H1 (cell line): ENCODE data around the gene FANCE. TPM values are rescaled to one million over a fixed set of nuclear protein-coding genes. Genes with fewer than 3 reads are reported as not detected.

ENCODE experiments used
- CHD2 ChIP-seq: IDR thresholded peaks from 2 replicates; pipeline ENCODE4 v1.6.1; 2012; ENCODE audit warnings: low read length, improper control_type of control experiment
- CHD7 ChIP-seq: fragments of 300-600 bp; sonication (generic); IDR thresholded peaks from 2 replicates; pipeline ENCODE4 v1.7.1; 2012; ENCODE audit warnings: low read length, moderate library complexity, mild to moderate bottlenecking, inconsistent platforms; ENCODE audit not compliant: insufficient replicate concordance
- EP300 ChIP-seq, 2 experiments: IDR thresholded peaks; 1 replicate in 1 of 2; 2 replicates in 1 of 2; pipeline ENCODE4 v1.6.1; 2011 to 2012; ENCODE audit warnings: low read depth in 2 of 2, low read length in 2 of 2, mild to moderate bottlenecking in 2 of 2, borderline replicate concordance in 1 of 2, inconsistent platforms in 1 of 2, moderate library complexity in 1 of 2
- FOSL1 ChIP-seq: IDR thresholded peaks from 2 replicates; pipeline ENCODE4 v1.6.1; 2011; ENCODE audit warnings: mild to moderate bottlenecking, low read depth, low read length, moderate library complexity; ENCODE audit not compliant: insufficient read depth
- HDAC2 ChIP-seq, 2 experiments: fragments of 300-600 bp in 1 of 2; sonication (generic) in 1 of 2; IDR thresholded peaks; 2 replicates each; pipeline ENCODE4 v1.6.1; 2011 to 2012; ENCODE audit warnings: low read depth in 2 of 2, low read length in 2 of 2, mild to moderate bottlenecking in 2 of 2, moderate library complexity in 2 of 2, borderline replicate concordance in 1 of 2, inconsistent platforms in 1 of 2
- POLR2A ChIP-seq, 2 experiments: IDR thresholded peaks; 1 replicate in 1 of 2; 2 replicates in 1 of 2; pipeline ENCODE4 v1.6.1; 2011; ENCODE audit warnings: low read depth in 2 of 2, low read length in 2 of 2, mild to moderate bottlenecking in 2 of 2; ENCODE audit errors: control extremely low read depth in 1 of 2
- SP1 ChIP-seq: IDR thresholded peaks from 2 replicates; pipeline ENCODE4 v1.6.1; 2011; ENCODE audit warnings: low read depth, low read length
- polyA plus RNA-seq, 7 experiments: library from polyadenylated mRNA; depleted of rRNA in 3 of 7; stranded (reverse) in 5 of 7; unstranded in 2 of 7; fragments of >200 nt in 5 of 7; fragments of 200-250 nt in 2 of 7; gene quantifications; 1 replicate in 5 of 7; 2 replicates in 1 of 7; 4 replicates in 1 of 7; pipeline versions ENCODE4 v1.2.1 to v1.2.3, GENCODE V29; 2011 to 2013; ENCODE audit warnings: missing spikeins in 2 of 7, mixed read lengths in 2 of 7
- total RNA-seq: library from RNA; stranded (reverse); fragmentation: NEBNext Ultra II Directional; extraction: Animal tissue kit (Norgen Biotek cat#: 25700); gene quantifications from 2 replicates; pipeline ENCODE4 v1.2.1, GENCODE V29; 2021

Gene FANCE
- total and polyA plus RNA-seq, 2 of the 8 experiments (the other 6 are each of a cell fraction or from before 2014, with no cell fraction given): 16.1 to 17.0 TPM

GRCh38 chr6:35506536-35506935, 54.4 kb downstream of the FANCE start (continued):
- TF ChIP-seq CHD7 (no peak), FOSL1 (no peak), CHD2 (no peak), POLR2A (IDR thresholded peaks at IDR 0.05; ENCODE audit: control extremely low read depth in 1 of 2, low read depth in 2 of 2, low read length in 2 of 2) (no peak), EP300 (IDR thresholded peaks at IDR 0.05; ENCODE audit: borderline replicate concordance in 1 of 2, low read depth in 2 of 2, low read length in 2 of 2) (no peak), HDAC2 (IDR thresholded peaks at IDR 0.05; ENCODE audit: borderline replicate concordance in 1 of 2, low read depth in 2 of 2, low read length in 2 of 2) (no peak), SP1 (no peak)
